H1 (cell line): ENCODE measurements around the gene GALNT2. TPM values are rescaled to one million over a fixed set of nuclear protein-coding genes. Genes with fewer than 3 reads are reported as not detected.

ENCODE experiments used
- CTCF ChIA-PET: fragments of 300-600 bp; sonication (Branson Sonifier 250); formaldehyde crosslinking; loops from one replicate; lab custom pipeline; 2021; ENCODE audit not compliant: partially characterized antibody; lab: Charles Lee
- POLR2A ChIA-PET: fragments of 300-600 bp; sonication (Branson Sonifier 250); formaldehyde crosslinking; loops from one replicate; lab custom pipeline; 2021; ENCODE audit warnings: inconsistent platforms; ENCODE audit not compliant: partially characterized antibody; lab: Charles Lee
- DNase-seq, 2 experiments: peaks; one replicate each; pipeline versions ENCODE4 v3.0.0 to v3.0.0-alpha.2; 2010 to 2022; ENCODE audit warnings: low spot score in 2 of 2, low read depth in 1 of 2, mixed read lengths in 1 of 2
- FAIRE-seq: peaks from 2 replicates; lab custom pipeline; 2011; peaks lifted over from hg19 to GRCh38; lab: Jason Lieb, UNC
- H2AFZ ChIP-seq: 2 replicates; pipeline ENCODE4 v1.8.1; 2012; ENCODE audit warnings: low read length, inconsistent platforms
- H2AK5ac ChIP-seq: 2 replicates; pipeline ENCODE4 v1.6.1; 2013; ENCODE audit warnings: low read depth, low read length
- H2BK120ac ChIP-seq: replicated peaks from 2 replicates; pipeline ENCODE3; 2013; ENCODE audit warnings: low read depth, low read length, inconsistent platforms
- H2BK12ac ChIP-seq: 2 replicates; pipeline ENCODE4 v1.6.1; 2013; ENCODE audit warnings: low read depth, low read length
- H2BK15ac ChIP-seq: 2 replicates; pipeline ENCODE4 v1.6.1; 2013; ENCODE audit warnings: low read length
- H2BK20ac ChIP-seq: 2 replicates; pipeline ENCODE4 v1.6.1; 2013; ENCODE audit warnings: low read length
- H2BK5ac ChIP-seq: 2 replicates; pipeline ENCODE4 v1.6.1; 2013; ENCODE audit warnings: low read depth, low read length
- H3K14ac ChIP-seq: 2 replicates; pipeline ENCODE4 v1.6.1; 2013; ENCODE audit warnings: inconsistent platforms; ENCODE audit not compliant: insufficient read length
- H3K18ac ChIP-seq: 2 replicates; pipeline ENCODE4 v1.6.1; 2013; ENCODE audit warnings: low read length; ENCODE audit errors: extremely low read depth
- H3K23ac ChIP-seq: 2 replicates; pipeline ENCODE4 v1.6.1; 2013; ENCODE audit warnings: inconsistent platforms; ENCODE audit not compliant: insufficient read length
- H3K23me2 ChIP-seq: 2 replicates; pipeline ENCODE4 v1.6.1; 2013; ENCODE audit warnings: low read depth, low read length
- H3K27ac ChIP-seq: 2 replicates; pipeline ENCODE4 v1.6.1; 2011; ENCODE audit warnings: low read depth, low read length, inconsistent platforms
- H3K27me3 ChIP-seq, 4 experiments: replicated peaks in 1 of 4; 1 replicate in 1 of 4; 2 replicates in 3 of 4; pipeline versions ENCODE4 v1.6.1 to v1.8.1; 2011 to 2013; ENCODE audit warnings: low read length in 3 of 4, mild to moderate bottlenecking in 3 of 4, inconsistent platforms in 2 of 4, mixed read lengths in 2 of 4, moderate library complexity in 1 of 4; ENCODE audit not compliant: control insufficient read depth in 3 of 4, insufficient read depth in 3 of 4; ENCODE audit errors: extremely low read depth in 1 of 4
- H3K36me3 ChIP-seq, 4 experiments: 2 replicates each; pipeline versions ENCODE4 v1.6.1 to v1.8.1; 2011 to 2013; ENCODE audit warnings: mild to moderate bottlenecking in 4 of 4, low read length in 3 of 4, moderate library complexity in 2 of 4, control low read depth in 1 of 4, inconsistent platforms in 1 of 4; ENCODE audit not compliant: insufficient read depth in 4 of 4, control insufficient read depth in 2 of 4
- H3K4ac ChIP-seq: replicated peaks from 2 replicates; pipeline ENCODE3; 2013; ENCODE audit warnings: low read length, low read depth, mixed read lengths, inconsistent platforms; ENCODE audit not compliant: insufficient read length
- H3K4me1 ChIP-seq, 4 experiments: replicated peaks in 1 of 4; 1 replicate in 1 of 4; 2 replicates in 3 of 4; pipeline versions ENCODE4 v1.6.1 to v1.8.1; 2011 to 2013; ENCODE audit warnings: low read length in 3 of 4, inconsistent platforms in 2 of 4, mixed read lengths in 1 of 4; ENCODE audit not compliant: insufficient read depth in 4 of 4, control insufficient read depth in 3 of 4
- H3K4me2 ChIP-seq, 2 experiments: 2 replicates each; pipeline versions ENCODE4 v1.6.1 to v1.8.1; 2011 to 2013; ENCODE audit warnings: low read depth in 2 of 2, low read length in 2 of 2, control low read depth in 1 of 2, inconsistent platforms in 1 of 2, mild to moderate bottlenecking in 1 of 2; ENCODE audit not compliant: insufficient read depth in 1 of 2
- H3K4me3 ChIP-seq, 4 experiments: fragments of 200-600, 300-600 bp in 1 of 4; sonication (generic), shearing (Covaris generic), sonication (Bioruptor Twin) in 1 of 4; 2 replicates each; pipeline versions ENCODE4 v1.5.1 to v1.8.1; 2011 to 2016; ENCODE audit warnings: low read length in 4 of 4, low read depth in 3 of 4, control low read depth in 2 of 4, inconsistent platforms in 2 of 4, mild to moderate bottlenecking in 2 of 4, mixed read lengths in 1 of 4, moderate library complexity in 1 of 4; ENCODE audit not compliant: insufficient read depth in 2 of 4; ENCODE audit errors: extremely low read depth in 1 of 4
- H3K56ac ChIP-seq: replicated peaks from 2 replicates; pipeline ENCODE3; 2013; ENCODE audit warnings: low read depth, mild to moderate bottlenecking, mixed read lengths, low read length, inconsistent platforms; ENCODE audit not compliant: insufficient read length
- H3K79me1 ChIP-seq: 2 replicates; pipeline ENCODE4 v1.6.1; 2013; ENCODE audit warnings: low read depth, low read length, control low read depth
- H3K79me2 ChIP-seq, 2 experiments: 2 replicates each; pipeline versions ENCODE4 v1.6.1 to v1.8.1; 2012 to 2013; ENCODE audit warnings: low read length in 2 of 2, mild to moderate bottlenecking in 2 of 2, inconsistent platforms in 1 of 2; ENCODE audit not compliant: insufficient read depth in 2 of 2, control insufficient read depth in 1 of 2
- H3K9ac ChIP-seq, 4 experiments: replicated peaks in 1 of 4; 1 replicate in 1 of 4; 2 replicates in 3 of 4; pipeline versions ENCODE4 v1.6.1 to v1.8.1; 2011 to 2013; ENCODE audit warnings: low read depth in 3 of 4, low read length in 3 of 4, control low read depth in 2 of 4, mild to moderate bottlenecking in 2 of 4, moderate library complexity in 2 of 4, inconsistent platforms in 1 of 4; ENCODE audit errors: extremely low read depth in 1 of 4
- H3K9me3 ChIP-seq, 2 experiments: 2 replicates each; pipeline versions ENCODE4 v1.6.1 to v1.8.1; 2012 to 2013; ENCODE audit warnings: mild to moderate bottlenecking in 2 of 2, moderate library complexity in 2 of 2, control low read depth in 1 of 2, inconsistent platforms in 1 of 2, low read depth in 1 of 2, low read length in 1 of 2, mixed read lengths in 1 of 2; ENCODE audit not compliant: insufficient read depth in 2 of 2
- H4K20me1 ChIP-seq, 2 experiments: replicated peaks in 1 of 2; 2 replicates each; pipeline versions ENCODE3 to v1.8.1; 2011 to 2013; ENCODE audit warnings: inconsistent platforms in 2 of 2, low read length in 2 of 2, mild to moderate bottlenecking in 1 of 2; ENCODE audit not compliant: insufficient read depth in 2 of 2, control insufficient read depth in 1 of 2
- H4K5ac ChIP-seq: 2 replicates; pipeline ENCODE4 v1.6.1; 2013; ENCODE audit warnings: low read length, low read depth, mixed read lengths, inconsistent platforms; ENCODE audit not compliant: insufficient read length
- H4K8ac ChIP-seq: 2 replicates; pipeline ENCODE4 v1.8.0; 2013; ENCODE audit warnings: mild to moderate bottlenecking, moderate library complexity, low read length, inconsistent platforms; ENCODE audit not compliant: insufficient read depth; ENCODE audit errors: extremely low read depth
- H4K91ac ChIP-seq: replicated peaks from 2 replicates; pipeline ENCODE3; 2013; ENCODE audit warnings: low read length, mixed read lengths, inconsistent platforms; ENCODE audit not compliant: insufficient read length
- GTF2F1 ChIP-seq: IDR thresholded peaks from 2 replicates; pipeline ENCODE4 v1.6.1; 2012; ENCODE audit warnings: low read depth, low read length, improper control_type of control experiment, borderline replicate concordance
- NRF1 ChIP-seq: IDR thresholded peaks from 2 replicates; pipeline ENCODE4 v1.6.1; 2011; ENCODE audit warnings: mild to moderate bottlenecking, low read depth, low read length, improper control_type of control experiment
- POU5F1 ChIP-seq: IDR thresholded peaks from 2 replicates; pipeline ENCODE4 v1.6.1; 2011; ENCODE audit warnings: low read depth, mild to moderate bottlenecking, low read length, moderate library complexity
- SUZ12 ChIP-seq: fragments of 200-600 bp; sonication (generic); IDR thresholded peaks from 2 replicates; pipeline ENCODE4 v1.6.1; 2012; ENCODE audit warnings: mild to moderate bottlenecking, inconsistent platforms, low read length, moderate library complexity, mixed read lengths
- TAF1 ChIP-seq: IDR thresholded peaks from 2 replicates; pipeline ENCODE4 v1.6.1; 2011; ENCODE audit warnings: mild to moderate bottlenecking, low read depth, low read length
- TEAD4 ChIP-seq: IDR thresholded peaks from 2 replicates; pipeline ENCODE4 v1.6.1; 2012; ENCODE audit warnings: low read depth, low read length, inconsistent platforms, mixed read lengths
- WGBS, 2 experiments: shearing (Covaris generic) in 1 of 2; methylation state at CpG; one replicate each; pipeline versions ENCODE4 v1.1.6 to v1.1.7; 2013 to 2015; ENCODE audit warnings: low lambda C conversion rate in 2 of 2, mixed read lengths in 2 of 2, inconsistent platforms in 1 of 2, low coverage in 1 of 2, missing lambda C conversion rate in 1 of 2; ENCODE audit not compliant: insufficient replicate concordance in 2 of 2, insufficient coverage in 1 of 2, insufficient read length in 1 of 2; ENCODE audit errors: extremely low coverage in 1 of 2, missing lambda C conversion rate in 1 of 2; 5-methylcytosine and 5-hydroxymethylcytosine counted together
- polyA plus RNA-seq, 7 experiments: library from polyadenylated mRNA; depleted of rRNA in 3 of 7; stranded (reverse) in 5 of 7; unstranded in 2 of 7; fragments of >200 nt in 5 of 7; fragments of 200-250 nt in 2 of 7; gene quantifications; 1 replicate in 5 of 7; 2 replicates in 1 of 7; 4 replicates in 1 of 7; pipeline versions ENCODE4 v1.2.1 to v1.2.3, GENCODE V29; 2011 to 2013; ENCODE audit warnings: missing spikeins in 2 of 7, mixed read lengths in 2 of 7
- total RNA-seq: library from RNA; stranded (reverse); fragmentation: NEBNext Ultra II Directional; extraction: Animal tissue kit (Norgen Biotek cat#: 25700); gene quantifications from 2 replicates; pipeline ENCODE4 v1.2.1, GENCODE V29; 2021

Gene GALNT2
- total and polyA plus RNA-seq, 2 of the 8 experiments (the other 6 are each of a cell fraction or from before 2014, with no cell fraction given) = 34.5 to 75.3 TPM

- Histone ChIP-seq H3K14ac (no peak overlapping the region), H4K5ac (no peak overlapping the region), H3K27me3 (no peaks in the 10 kb centered on the region), H3K18ac (no peak overlapping the region; the same call in 1 of the 2 replicates), H3K23me2 (no peaks in the 10 kb centered on the region), H3K79me2 (peaks cover 0 to 82% of the 10 kb centered on the region in 2 experiments; a peak in 2 of 4 replicates), H3K4me3 (no peak overlapping the region), H2AFZ (no peak overlapping the region), H4K91ac (no peak overlapping the region), H3K4me2 (peak overlapping the region; percentile 41 to 52; a peak in 1 of 4 replicates), H2BK120ac (no peak overlapping the region), H3K4ac (no peak overlapping the region), H3K27ac (no peak overlapping the region), H3K56ac (no peak overlapping the region), H2BK15ac (no peak overlapping the region), H3K36me3 (no peaks in the 10 kb centered on the region), H4K8ac (no peak overlapping the region), H2BK20ac (no peak overlapping the region), H4K20me1 (peaks cover 4 to 5% of the 10 kb centered on the region in 2 experiments), H2BK12ac (no peak overlapping the region), H3K23ac (no peak overlapping the region), H2BK5ac (no peak overlapping the region), H3K9me3 (no peaks in the 10 kb centered on the region), H2AK5ac (no peak overlapping the region), H3K4me1 (peaks cover 3 to 24% (median 17%) of the 10 kb centered on the region in 4 experiments; a peak in 6 of 7 replicates), H3K79me1 (peaks cover 8% of the 10 kb centered on the region; the same call in 1 of the 2 replicates), H3K9ac (peak overlapping the region in 2 of 4 experiments; percentile 9 to 26; a peak in 1 of 7 replicates)
- ChIA-PET POLR2A (no interaction called here), CTCF (interaction anchor here (0.7 to 2.0 kb wide), 7 partner anchors 9 to 351 kb away, joined by 3 to 7 read pairs (median 4); no protein-coding TSS in a partner anchor)
- no peak for FAIRE-seq
- DNase-seq = no peak
- no peak for TF ChIP-seq TAF1
- TF ChIP-seq NRF1 = no peak
- TF ChIP-seq GTF2F1 = no peak
- TF ChIP-seq POU5F1 = no peak
- TF ChIP-seq TEAD4 = no peak
- no peak for TF ChIP-seq SUZ12
- 66% methylated on average over 2 of the region's 2 CpGs; no CpG with 5 or more reads in 1 of the 2 experiments for WGBS, 2 experiments
Measured at GRCh38 chr1:230101556-230101955, 34.5 kb downstream of the GALNT2 start.
